Measurements from ENCODE around the gene CISH. TPM values are rescaled to one million over a fixed set of nuclear protein-coding genes. Genes with fewer than 3 reads are reported as not detected.

Gene CISH
- total and polyA plus RNA-seq, 12 donors, result 5.4 to 131 (median 23.1) TPM

DNA sequence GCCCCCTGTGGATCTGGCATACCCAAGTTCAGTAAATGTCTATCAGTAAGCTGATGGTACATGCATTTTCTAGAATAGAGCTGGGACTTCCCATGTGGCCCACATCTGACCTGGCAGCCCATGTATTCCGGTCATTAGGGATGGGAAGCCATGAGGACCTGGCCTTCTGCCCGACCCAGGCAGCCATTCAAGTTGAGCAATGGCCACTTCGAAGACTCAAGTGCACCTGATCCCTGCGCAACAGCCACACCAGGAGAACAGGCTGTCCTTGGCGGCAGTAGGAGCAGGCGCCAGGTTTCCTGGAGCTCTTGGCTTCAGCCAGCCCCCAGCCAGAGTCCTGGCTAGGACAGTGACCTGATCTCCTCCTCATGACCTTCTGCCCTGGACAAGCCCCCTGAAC is 27.7 kb downstream of the CISH start:
- Histone ChIP-seq H3K4me3 (no peak overlapping the region), H3K4me1 (peaks cover 19 to 81% (median 60%) of the 10 kb centered on the region in 9 donors), H3K27ac (peak overlapping the region; percentile 79 to 92 (median 86)), H3K27me3 (no peaks in the 10 kb centered on the region), H3K9me3 (no peaks in the 10 kb centered on the region), H3K36me3 (peaks cover 0 to 29% (median 0%) of the 10 kb centered on the region in 9 donors)
- intact Hi-C loops (cut with DNase I), result loop anchor here in 3 of 10 donors (1.0 to 2.0 kb wide), 3 partner anchors 15 to 17 kb away; partner anchors contain the start of gene HEMK1 (in 1 of the 3)
- WGBS, 2 donors, result 30 to 36% methylated on average over 6 of the region's 6 CpGs
- ATAC-seq, result peak; percentile 62 to 93 (median 74)
- TF ChIP-seq, protein P1, sequence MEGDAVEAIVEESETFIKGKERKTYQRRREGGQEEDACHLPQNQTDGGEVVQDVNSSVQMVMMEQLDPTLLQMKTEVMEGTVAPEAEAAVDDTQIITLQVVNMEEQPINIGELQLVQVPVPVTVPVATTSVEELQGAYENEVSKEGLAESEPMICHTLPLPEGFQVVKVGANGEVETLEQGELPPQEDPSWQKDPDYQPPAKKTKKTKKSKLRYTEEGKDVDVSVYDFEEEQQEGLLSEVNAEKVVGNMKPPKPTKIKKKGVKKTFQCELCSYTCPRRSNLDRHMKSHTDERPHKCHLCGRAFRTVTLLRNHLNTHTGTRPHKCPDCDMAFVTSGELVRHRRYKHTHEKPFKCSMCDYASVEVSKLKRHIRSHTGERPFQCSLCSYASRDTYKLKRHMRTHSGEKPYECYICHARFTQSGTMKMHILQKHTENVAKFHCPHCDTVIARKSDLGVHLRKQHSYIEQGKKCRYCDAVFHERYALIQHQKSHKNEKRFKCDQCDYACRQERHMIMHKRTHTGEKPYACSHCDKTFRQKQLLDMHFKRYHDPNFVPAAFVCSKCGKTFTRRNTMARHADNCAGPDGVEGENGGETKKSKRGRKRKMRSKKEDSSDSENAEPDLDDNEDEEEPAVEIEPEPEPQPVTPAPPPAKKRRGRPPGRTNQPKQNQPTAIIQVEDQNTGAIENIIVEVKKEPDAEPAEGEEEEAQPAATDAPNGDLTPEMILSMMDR (IDR thresholded peaks at IDR 0.05), result peak in 1 of 9 donors; percentile 3
- DNase-seq, result peak; percentile 83 to 86

DNA sequence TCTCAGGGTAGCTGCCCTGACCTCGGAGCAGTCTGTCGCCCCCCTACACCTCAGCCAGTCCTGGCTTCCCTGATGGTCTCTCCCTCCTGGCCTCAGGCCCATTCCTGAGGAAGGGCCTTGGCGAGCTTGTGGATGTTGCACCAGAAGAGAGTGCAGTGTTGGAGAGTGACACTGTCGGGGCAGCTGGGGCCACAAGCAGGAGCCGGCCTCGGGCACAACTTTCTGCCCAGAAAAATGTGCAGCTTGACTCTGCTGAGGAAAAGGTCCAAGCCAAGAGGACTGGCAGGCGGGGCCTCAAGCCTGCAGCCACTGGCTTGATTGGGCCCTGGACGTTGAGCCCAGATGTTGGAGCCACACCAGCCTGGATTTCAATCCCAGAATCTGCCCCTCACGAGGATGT is 29.5 kb downstream of the CISH start:
- TF ChIP-seq, protein P1 (IDR thresholded peaks at IDR 0.05), result no peak
- peak in 3 of 8 donors; percentile 4 to 25 (median 15) for ATAC-seq
- Histone ChIP-seq H3K4me1 (peaks cover 16 to 66% (median 48%) of the 10 kb centered on the region in 9 donors), H3K27ac (peak overlapping the region; percentile 16 to 92 (median 86)), H3K36me3 (peaks cover 0 to 47% (median 0%) of the 10 kb centered on the region in 9 donors), H3K27me3 (no peaks in the 10 kb centered on the region), H3K9me3 (no peaks in the 10 kb centered on the region), H3K4me3 (no peak overlapping the region)
- DNase-seq, result no peak
- 51 to 56% methylated on average over 8 to 9 of the region's 9 CpGs for WGBS, 2 donors
- intact Hi-C loops (cut with DNase I), result no loop called here

DNA sequence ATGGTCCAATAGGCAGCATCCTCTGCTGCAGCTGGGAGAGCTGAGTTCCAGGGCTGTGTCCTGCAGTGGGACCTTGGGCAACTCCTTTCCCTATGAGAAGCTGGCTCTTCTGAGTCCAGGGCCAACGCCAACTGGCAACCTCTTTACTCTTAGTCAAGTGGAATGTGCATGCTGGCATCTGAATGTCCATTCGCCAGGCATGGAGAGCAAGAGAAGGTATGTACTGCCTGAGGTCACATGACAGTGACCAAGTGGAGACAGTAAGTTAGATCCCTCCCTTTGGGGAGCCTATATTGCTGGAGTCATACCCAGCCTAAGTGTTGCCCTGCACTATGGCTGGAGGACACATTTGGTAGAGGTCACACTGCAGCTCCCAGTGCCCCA is 30.1 kb downstream of the CISH start:
- peak overlapping the region; percentile 16 to 92 (median 86) for H3K27ac ChIP-seq
- H3K9me3 ChIP-seq, result no peaks in the 10 kb centered on the region
- TF ChIP-seq, protein P1 (IDR thresholded peaks at IDR 0.05), result peak in 1 of 9 donors; percentile 0
- ATAC-seq, result peak in 7 of 8 donors; percentile 5 to 31 (median 18)
- WGBS, 2 donors, result 63 to 72% methylated on average over 2 of the region's 2 CpGs
- intact Hi-C loops (cut with DNase I), result no loop called here
- no peak overlapping the region for H3K4me3 ChIP-seq
- H3K4me1 ChIP-seq, result peaks cover 16 to 60% (median 44%) of the 10 kb centered on the region in 9 donors
- no peaks in the 10 kb centered on the region for H3K27me3 ChIP-seq
- DNase-seq, result peak in 1 of 2 donors; percentile 24
- H3K36me3 ChIP-seq, result peaks cover 0 to 53% (median 0%) of the 10 kb centered on the region in 9 donors

DNA sequence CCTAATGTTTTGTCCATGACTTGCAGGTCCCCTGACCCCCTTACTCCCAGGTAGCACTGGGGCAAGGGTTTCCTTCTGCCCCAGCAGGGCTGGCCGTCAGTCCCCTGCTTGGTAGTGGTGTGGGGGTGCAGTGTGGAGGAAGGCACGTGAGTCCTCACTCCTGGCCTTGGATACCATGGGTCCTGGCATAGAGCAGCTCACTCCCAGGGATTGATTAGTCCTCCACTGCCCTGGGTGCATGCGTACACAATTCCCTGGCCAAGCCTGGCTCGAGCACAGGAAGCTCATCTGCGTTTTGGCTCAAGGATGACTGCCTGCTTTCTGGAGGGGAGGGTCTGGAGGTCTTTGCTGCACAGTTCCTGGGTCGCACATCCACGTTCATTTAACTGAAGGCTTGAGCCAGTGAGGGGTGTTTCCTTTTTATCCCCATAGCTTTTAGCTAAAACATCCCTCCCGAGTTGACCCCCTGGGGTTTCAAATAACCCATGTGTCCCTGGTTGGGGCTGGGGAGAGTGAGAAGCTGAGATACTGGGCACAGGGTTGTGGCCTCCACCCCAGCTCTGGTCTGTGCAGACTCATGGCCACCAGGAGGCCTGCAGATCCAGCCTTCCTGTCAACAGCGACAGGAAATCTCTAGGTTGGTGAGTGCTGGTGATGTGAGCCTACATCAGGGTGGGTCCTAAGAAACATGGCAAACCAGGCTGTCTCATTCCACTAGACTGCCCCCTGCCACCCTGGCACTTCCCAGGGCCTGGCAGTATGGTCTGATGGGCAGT is 30.7 kb downstream of the CISH start:
- Histone ChIP-seq H3K4me3 (no peak overlapping the region), H3K9me3 (no peaks in the 10 kb centered on the region), H3K4me1 (peaks cover 16 to 54% (median 42%) of the 10 kb centered on the region in 9 donors), H3K27me3 (no peaks in the 10 kb centered on the region), H3K36me3 (peaks cover 0 to 59% (median 0%) of the 10 kb centered on the region in 9 donors), H3K27ac (peak overlapping the region; percentile 16 to 92 (median 86))
- TF ChIP-seq, protein P1 (IDR thresholded peaks at IDR 0.05), result peak in 4 of 9 donors; percentile 13 to 30 (median 18)
- WGBS, 2 donors, result 53 to 60% methylated on average over 9 of the region's 9 CpGs
- peak in 3 of 8 donors; percentile 5 to 19 (median 9) for ATAC-seq
- intact Hi-C loops (cut with DNase I), result no loop called here
- DNase-seq, result peak in 1 of 2 donors; percentile 3

Data from heart right ventricle (tissue), 16 donors.